IMR-90 (cell line): ENCODE results near the gene S100A8. TPM values are rescaled to one million over a fixed set of nuclear protein-coding genes. Genes with fewer than 3 reads are reported as not detected.

Experiments used
- ATAC-seq: fragments of 200-7000 bp; cut with Tn5 transposase; 2 replicates; pipeline ENCODE4 v1.9.1; 2020; ENCODE audit warnings: low read depth, mild to moderate bottlenecking, moderate library complexity
- BruUV-seq: library from RNA; stranded (reverse); fragments of 400-500 nt; replicated peaks from 2 replicates; lab custom pipeline; 2021; lab: Mats Ljungman, UMichigan
- CTCF ChIA-PET: fragments of 300-600 bp; formaldehyde crosslinking; extraction: SDS; loops from one replicate; lab custom pipeline; 2021; ENCODE audit warnings: antibody characterized with exemption; lab: Yijun Ruan, JAX
- POLR2A ChIA-PET: fragments of 300-600 bp; sonication (Branson Sonifier 250); formaldehyde crosslinking; loops from one replicate; lab custom pipeline; 2022; ENCODE audit warnings: antibody characterized with exemption; ENCODE audit not compliant: unreplicated experiment; lab: Charles Lee
- DNase-seq: peaks from one replicate; pipeline ENCODE4 v3.0.0; 2013
- H2AFZ ChIP-seq: replicated peaks from 2 replicates; pipeline ENCODE3; 2013; ENCODE audit warnings: low read length, mild to moderate bottlenecking; ENCODE audit not compliant: poor library complexity
- H2AK5ac ChIP-seq: 2 replicates; pipeline ENCODE4 v1.6.1; 2013; ENCODE audit warnings: low read depth, low read length, inconsistent platforms
- H2AK9ac ChIP-seq: replicated peaks from 2 replicates; pipeline ENCODE3; 2013; ENCODE audit warnings: mild to moderate bottlenecking, low read depth, low read length, moderate library complexity; ENCODE audit not compliant: poor library complexity
- H2BK120ac ChIP-seq: 2 replicates; pipeline ENCODE4 v1.6.1; 2013; ENCODE audit warnings: low read depth, low read length, inconsistent platforms
- H2BK15ac ChIP-seq: 3 replicates; pipeline ENCODE4 v1.6.1; 2013; ENCODE audit warnings: low read depth, low read length, inconsistent platforms
- H2BK20ac ChIP-seq: 2 replicates; pipeline ENCODE4 v1.6.1; 2013; ENCODE audit warnings: low read depth, mild to moderate bottlenecking, inconsistent platforms, low read length, moderate library complexity
- H2BK5ac ChIP-seq: 2 replicates; pipeline ENCODE4 v1.6.1; 2013; ENCODE audit warnings: mild to moderate bottlenecking, low read depth, low read length, inconsistent platforms; ENCODE audit not compliant: poor library complexity, severe bottlenecking
- H3K14ac ChIP-seq: replicated peaks from 2 replicates; pipeline ENCODE4 v1.6.1; 2013; ENCODE audit warnings: low read depth, low read length, inconsistent platforms
- H3K18ac ChIP-seq: 2 replicates; pipeline ENCODE4 v1.6.1; 2013; ENCODE audit warnings: low read depth, low read length, control low read depth
- H3K23ac ChIP-seq: 2 replicates; pipeline ENCODE4 v1.6.1; 2013; ENCODE audit warnings: low read depth, low read length, inconsistent platforms
- H3K27ac ChIP-seq: 2 replicates; pipeline ENCODE4 v1.5.1; 2013; ENCODE audit warnings: mild to moderate bottlenecking, control low read depth, low read length; ENCODE audit not compliant: insufficient read depth
- H3K27me3 ChIP-seq: 2 replicates; pipeline ENCODE4 v1.6.1; 2013; ENCODE audit warnings: low read length; ENCODE audit not compliant: control insufficient read depth, insufficient read depth
- H3K36me3 ChIP-seq: 2 replicates; pipeline ENCODE4 v1.6.1; 2013; ENCODE audit warnings: low read length, mixed read lengths; ENCODE audit not compliant: control insufficient read depth, insufficient read depth
- H3K4ac ChIP-seq: 2 replicates; pipeline ENCODE4 v1.6.1; 2013; ENCODE audit warnings: low read depth, low read length, inconsistent platforms
- H3K4me1 ChIP-seq: 2 replicates; pipeline ENCODE4 v1.6.1; 2013; ENCODE audit warnings: low read length, mixed read lengths; ENCODE audit not compliant: control insufficient read depth, insufficient read depth
- H3K4me2 ChIP-seq: 2 replicates; pipeline ENCODE4 v1.6.1; 2013; ENCODE audit warnings: low read depth, mild to moderate bottlenecking, control low read depth, low read length, moderate library complexity
- H3K4me3 ChIP-seq: 2 replicates; pipeline ENCODE4 v1.5.1; 2013; ENCODE audit warnings: low read depth, mild to moderate bottlenecking, control low read depth, low read length, moderate library complexity; ENCODE audit not compliant: insufficient read depth
- H3K56ac ChIP-seq: 2 replicates; pipeline ENCODE4 v1.6.1; 2013; ENCODE audit warnings: low read length, inconsistent platforms; ENCODE audit not compliant: insufficient read depth; ENCODE audit errors: extremely low read depth
- H3K79me1 ChIP-seq, 2 experiments: 2 replicates each; pipeline ENCODE4 v1.6.1; 2013; ENCODE audit warnings: low read length in 2 of 2, inconsistent platforms in 1 of 2, low read depth in 1 of 2
- H3K9ac ChIP-seq: 2 replicates; pipeline ENCODE4 v1.6.1; 2013; ENCODE audit warnings: low read depth, low read length, control low read depth
- H3K9me1 ChIP-seq: 2 replicates; pipeline ENCODE4 v1.6.1; 2013; ENCODE audit warnings: low read length, inconsistent platforms; ENCODE audit not compliant: insufficient read depth
- H3K9me3 ChIP-seq: 2 replicates; pipeline ENCODE4 v1.6.1; 2013; ENCODE audit warnings: low read length; ENCODE audit not compliant: control insufficient read depth, insufficient read depth
- H4K20me1 ChIP-seq: 2 replicates; pipeline ENCODE4 v1.6.1; 2013; ENCODE audit warnings: low read length, inconsistent platforms; ENCODE audit not compliant: insufficient read depth
- H4K5ac ChIP-seq: 2 replicates; pipeline ENCODE4 v1.6.1; 2013; ENCODE audit warnings: mild to moderate bottlenecking, low read depth, low read length, control low read depth
- H4K8ac ChIP-seq, 2 experiments: 2 replicates each; pipeline ENCODE4 v1.6.1; 2013; ENCODE audit warnings: low read depth in 2 of 2, low read length in 2 of 2, control low read depth in 1 of 2, inconsistent platforms in 1 of 2
- H4K91ac ChIP-seq: 2 replicates; pipeline ENCODE4 v1.6.1; 2013; ENCODE audit warnings: low read depth, low read length, inconsistent platforms; ENCODE audit not compliant: insufficient read depth
- BHLHE40 ChIP-seq: fragments of 150-350 bp; IDR thresholded peaks from 2 replicates; pipeline ENCODE4 v1.6.1; 2016; ENCODE audit warnings: mild to moderate bottlenecking, low read depth, low read length
- CEBPB ChIP-seq: IDR thresholded peaks from 2 replicates; pipeline ENCODE4 v1.6.1; 2012; ENCODE audit warnings: low read depth, low read length, improper control_type of control experiment
- CHD1 ChIP-seq: IDR thresholded peaks from 2 replicates; pipeline ENCODE4 v1.6.1; 2012; ENCODE audit warnings: low read depth, low read length, improper control_type of control experiment
- CTCF ChIP-seq: conservative IDR thresholded peaks from 2 replicates; pipeline ENCODE4 v1.5.1; 2012; ENCODE audit warnings: mild to moderate bottlenecking, low read depth, low read length, improper control_type of control experiment
- ELK1 ChIP-seq: fragments of 150-350 bp; IDR thresholded peaks from 2 replicates; pipeline ENCODE4 v1.6.1; 2016; ENCODE audit warnings: low read depth, mild to moderate bottlenecking, low read length, moderate library complexity, borderline replicate concordance
- FOS ChIP-seq: fragments of 150-350 bp; IDR thresholded peaks from 2 replicates; pipeline ENCODE4 v1.6.1; 2016; ENCODE audit warnings: low read depth, low read length
- MAZ ChIP-seq: IDR thresholded peaks from 2 replicates; pipeline ENCODE4 v1.6.1; 2012; ENCODE audit warnings: low read depth, mild to moderate bottlenecking, low read length, improper control_type of control experiment, moderate library complexity, borderline replicate concordance
- MXI1 ChIP-seq: IDR thresholded peaks from 2 replicates; pipeline ENCODE4 v1.6.1; 2012; ENCODE audit warnings: low read depth, mild to moderate bottlenecking, low read length, moderate library complexity, borderline replicate concordance
- RAD21 ChIP-seq: IDR thresholded peaks from 2 replicates; pipeline ENCODE4 v1.6.1; 2012; ENCODE audit warnings: low read length, improper control_type of control experiment
- RCOR1 ChIP-seq: IDR thresholded peaks from 2 replicates; pipeline ENCODE4 v1.6.1; 2012; ENCODE audit warnings: mild to moderate bottlenecking, low read length, improper control_type of control experiment; ENCODE audit not compliant: insufficient replicate concordance
- SMC3 ChIP-seq: fragments of 150-350 bp; IDR thresholded peaks from 2 replicates; pipeline ENCODE4 v1.6.1; 2016; ENCODE audit warnings: low read depth, mild to moderate bottlenecking, antibody characterized with exemption, low read length, moderate library complexity
- USF2 ChIP-seq: fragments of 150-350 bp; IDR thresholded peaks from 2 replicates; pipeline ENCODE4 v1.6.1; 2017; ENCODE audit warnings: mild to moderate bottlenecking, antibody characterized with exemption, low read length, low read depth
- WGBS, 2 experiments: methylation state at CpG; one replicate each; pipeline versions ENCODE4 v1.1.5 to v1.1.7; 2013; ENCODE audit warnings: missing lambda C conversion rate in 2 of 2; ENCODE audit not compliant: insufficient read length in 1 of 2; ENCODE audit errors: extremely low coverage in 2 of 2; 5-methylcytosine and 5-hydroxymethylcytosine counted together
- dilution Hi-C: fragments of 300-500 bp; cut with HindIII; formaldehyde crosslinking; loops from one replicate; pipeline ENCODE4 v1.14.3; 2018; ENCODE audit warnings: low sequenced_read_pairs; ENCODE audit not compliant: unreplicated experiment
- in situ Hi-C: fragments of 300-500 bp; cut with MboI; formaldehyde crosslinking; loops from 3 replicates; pipeline ENCODE4 v1.14.3; 2019; ENCODE audit warnings: low sequenced_read_pairs, inconsistent platforms, mixed read lengths
- intact Hi-C: fragments of 100-400 bp; cut with micrococcal nuclease; formaldehyde crosslinking; loops from 2 replicates; pipeline ENCODE4 v1.10.0; 2022
- polyA plus RNA-seq, 3 experiments: library from polyadenylated mRNA; depleted of rRNA; stranded (reverse); fragments of >200 nt; gene quantifications; 2 replicates each; pipeline ENCODE4 v1.2.3, GENCODE V29; 2012; ENCODE audit warnings: low replicate concordance in 1 of 3
- total RNA-seq: library from RNA; depleted of rRNA; stranded (reverse); fragments of >200 nt; gene quantifications from 2 replicates; pipeline ENCODE4 v1.2.3, GENCODE V29; 2012

The S100A8 gene
- total and polyA plus RNA-seq, 2 of the 4 experiments (the other 2 are of a cell fraction): not detected

- H2AK5ac ChIP-seq: no peak overlapping the region
- H3K56ac ChIP-seq: no peak overlapping the region
- peaks cover 11% of the 10 kb centered on the region for H3K27me3 ChIP-seq
- no peak overlapping the region for H2AK9ac ChIP-seq
- DNase-seq (no peak), ATAC-seq (no peak)
- H4K5ac ChIP-seq: no peak overlapping the region
- H2BK5ac ChIP-seq: no peak overlapping the region
- dilution Hi-C loops: no loop called here
- BruUV-seq: no TSS peak
- no peak overlapping the region for H3K9ac ChIP-seq
- H3K14ac ChIP-seq: no peak overlapping the region
- no peak overlapping the region for H2BK20ac ChIP-seq
- H3K4me3 ChIP-seq: no peak overlapping the region
- ChIA-PET CTCF (no interaction called here), POLR2A (no interaction called here)
- H3K4ac ChIP-seq: no peak overlapping the region
- no peak overlapping the region for H3K27ac ChIP-seq
- no peak overlapping the region for H3K23ac ChIP-seq
- H3K9me3 ChIP-seq: no peaks in the 10 kb centered on the region
- H3K4me2 ChIP-seq: no peak overlapping the region
- in situ Hi-C loops: no loop called here
- no peak overlapping the region for H4K91ac ChIP-seq
- H3K18ac ChIP-seq: no peak overlapping the region
- H3K36me3 ChIP-seq: no peaks in the 10 kb centered on the region
- no peak overlapping the region for H2BK120ac ChIP-seq
- no peaks in the 10 kb centered on the region for H3K9me1 ChIP-seq
- no CpG with 5 or more reads among the region's 3 CpGs for WGBS, 2 experiments
- no peaks in the 10 kb centered on the region for H4K20me1 ChIP-seq
- H3K4me1 ChIP-seq: no peaks in the 10 kb centered on the region
- H2AFZ ChIP-seq: no peak overlapping the region
- H2BK15ac ChIP-seq: no peak overlapping the region
- no peak for TF ChIP-seq MXI1
- TF ChIP-seq RAD21: no peak
- TF ChIP-seq BHLHE40: no peak
- no peak for TF ChIP-seq RCOR1
- TF ChIP-seq USF2: no peak
- no peak for TF ChIP-seq MAZ
- TF ChIP-seq ELK1: no peak
- no peak for TF ChIP-seq CHD1
- TF ChIP-seq CTCF: no peak
- TF ChIP-seq CEBPB: no peak
- no peak for TF ChIP-seq SMC3
- no peak for TF ChIP-seq FOS
- intact Hi-C loops: no loop called here
- H4K8ac ChIP-seq: no peak overlapping the region
- no peaks in the 10 kb centered on the region for H3K79me1 ChIP-seq
These were observed 28.6 kb downstream of the S100A8 start for GRCh38 chr1:153362187-153362775.
